Esophagus muscularis mucosa (tissue), 4 donors: Measurements from ENCODE around the gene FAT1. TPM values are rescaled to one million over a fixed set of nuclear protein-coding genes. Genes with fewer than 3 reads are reported as not detected.
"Not testable (repeated sequence)": the region's sequence is repeated elsewhere in the genome, so short reads cannot be mapped to it uniquely, and the experiment has no call there.

Experiments
- DNase-seq: peaks from one replicate; pipeline ENCODE4 v3.0.0-alpha.2; 2017; ENCODE audit errors: extremely low spot score
- H3K27ac ChIP-seq, 4 donors: fragments of 200-600 bp; sonication (generic); replicated peaks in 1 of 4; 1 replicate in 3 of 4; 2 replicates in 1 of 4; pipeline ENCODE4 v1.5.1; 2016 to 2019; ENCODE audit warnings: mild to moderate bottlenecking in 1 of 4
- H3K27me3 ChIP-seq, 4 donors: fragments of 200-600 bp; sonication (generic); one replicate each; pipeline versions ENCODE4 v1.5.1 to v1.6.0; 2016 to 2019
- H3K36me3 ChIP-seq, 4 donors: fragments of 200-600 bp; sonication (generic); one replicate each; pipeline ENCODE4 v1.5.1; 2016 to 2019
- H3K4me1 ChIP-seq, 4 donors: fragments of 200-600 bp; sonication (generic); one replicate each; pipeline ENCODE4 v1.5.1; 2016 to 2019
- H3K4me3 ChIP-seq, 4 donors: fragments of 200-600 bp; sonication (generic); 1 replicate in 2 of 4; 2 replicates in 2 of 4; pipeline ENCODE4 v1.5.1; 2016 to 2019; ENCODE audit warnings: mild to moderate bottlenecking in 4 of 4, moderate library complexity in 1 of 4
- H3K9me3 ChIP-seq, 4 donors: fragments of 200-600 bp; sonication (generic); 1 replicate in 3 of 4; 2 replicates in 1 of 4; pipeline ENCODE4 v1.5.1; 2016 to 2019
- CTCF ChIP-seq, 3 experiments: fragments of 200-600 bp in 2 of 3; fragments of 450-650 bp in 1 of 3; sonication (generic) in 2 of 3; IDR thresholded peaks; one replicate each; pipeline ENCODE4 v1.5.1; 2017 to 2019; ENCODE audit warnings: antibody characterized with exemption in 3 of 3, mild to moderate bottlenecking in 2 of 3, moderate library complexity in 1 of 3
- EP300 ChIP-seq: sonication (generic); formaldehyde crosslinking; IDR thresholded peaks from one replicate; pipeline ENCODE4 v1.6.1; 2017; ENCODE audit warnings: antibody characterized with exemption
- POLR2A ChIP-seq: fragments of 450-650 bp; IDR thresholded peaks from one replicate; pipeline ENCODE4 v1.6.1; 2017; ENCODE audit warnings: antibody characterized with exemption, moderate library complexity, mild to moderate bottlenecking, low read depth
- POLR2AphosphoS5 ChIP-seq, 2 donors: sonication (generic); formaldehyde crosslinking; IDR thresholded peaks; one replicate each; pipeline ENCODE4 v1.6.1; 2017; ENCODE audit warnings: antibody characterized with exemption in 2 of 2
- WGBS: methylation state at CpG from one replicate; pipeline ENCODE4 v1.1.5; 2018; 5-methylcytosine and 5-hydroxymethylcytosine counted together
- intact Hi-C: fragments of 100-400 bp; cut with DNase I; formaldehyde crosslinking; loops from one replicate; pipeline ENCODE4 v1.15.1; 2023
- total RNA-seq, 4 donors: library from RNA; depleted of rRNA; stranded (reverse); fragments of >200 nt; gene quantifications; one replicate each; pipeline versions ENCODE4 v1.1.0 to v1.2.1, GENCODE V29; 2016

FAT1 gene
- total RNA-seq, 4 donors from 2014 or later, result 145 to 244 (median 200) TPM

- DNase-seq, result no peak
- Histone ChIP-seq H3K4me1 (peaks cover 0 to 14% (median 13%) of the 10 kb centered on the region in 4 donors), H3K4me3 (no peak overlapping the region), H3K36me3 (peaks cover 0 to 30% (median 14%) of the 10 kb centered on the region in 4 donors), H3K9me3 (no peaks in the 10 kb centered on the region), H3K27me3 (no peaks in the 10 kb centered on the region), H3K27ac (no peak overlapping the region)
- WGBS, result 85% methylated on average over 3 of the region's 4 CpGs
- TF ChIP-seq POLR2AphosphoS5 (IDR thresholded peaks at IDR 0.05) (no peak), EP300 (no peak), CTCF (IDR thresholded peaks at IDR 0.05) (no peak), POLR2A (no peak)
- intact Hi-C loops, result no loop called here
Observed at GRCh38 chr4:186660403-186660802, 63.3 kb downstream of the FAT1 start.

- no peak overlapping the region for H3K27ac ChIP-seq
- H3K4me1 ChIP-seq, result peaks cover 0 to 14% (median 13%) of the 10 kb centered on the region in 4 donors
- peaks cover 0 to 30% (median 14%) of the 10 kb centered on the region in 4 donors for H3K36me3 ChIP-seq
- TF ChIP-seq POLR2AphosphoS5 (IDR thresholded peaks at IDR 0.05) (no peak), POLR2A (no peak), EP300 (no peak), CTCF (IDR thresholded peaks at IDR 0.05) (no peak)
- 91% methylated on average over 14 of the region's 14 CpGs for WGBS
- H3K27me3 ChIP-seq, result no peaks in the 10 kb centered on the region
- intact Hi-C loops, result no loop called here
- H3K4me3 ChIP-seq, result no peak overlapping the region
- no peak for DNase-seq
- H3K9me3 ChIP-seq, result no peaks in the 10 kb centered on the region
Observed at GRCh38 chr4:186659935-186660334, 63.7 kb downstream of the FAT1 start.

DNA sequence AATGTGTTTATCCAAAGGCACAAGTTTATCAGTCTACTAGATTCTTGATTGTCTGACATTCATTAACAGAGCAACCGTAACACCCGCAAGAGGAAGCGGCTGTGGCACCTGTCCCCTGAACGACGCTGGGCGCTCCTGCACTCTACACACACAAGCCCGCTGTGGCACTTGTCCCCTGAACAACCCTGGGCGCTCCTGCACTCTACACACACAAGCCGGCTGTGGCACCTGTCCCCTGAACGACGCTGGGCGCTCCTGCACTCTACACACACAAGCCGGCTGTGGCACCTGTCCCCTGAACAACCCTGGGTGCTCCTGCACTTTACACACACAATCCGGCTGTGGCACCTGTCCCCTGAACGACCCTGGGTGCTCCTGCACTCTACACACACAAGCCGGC lies 64.2 kb downstream of the FAT1 start:
- H3K9me3 ChIP-seq, H3K27me3 ChIP-seq, H3K4me3 ChIP-seq, DNase-seq, intact Hi-C loops, H3K27ac ChIP-seq: not testable (repeated sequence)
- WGBS, result 91% methylated on average over 16 of the region's 16 CpGs
- Histone ChIP-seq H3K36me3 (peaks cover 0 to 30% (median 14%) of the 10 kb centered on the region in 4 donors), H3K4me1 (peaks cover 0 to 14% (median 13%) of the 10 kb centered on the region in 4 donors)

- TF ChIP-seq EP300 (no peak), POLR2A (no peak), CTCF (IDR thresholded peaks at IDR 0.05) (no peak), POLR2AphosphoS5 (IDR thresholded peaks at IDR 0.05) (no peak)
- Histone ChIP-seq H3K9me3 (no peaks in the 10 kb centered on the region), H3K4me3 (no peak overlapping the region), H3K27me3 (no peaks in the 10 kb centered on the region), H3K4me1 (peaks cover 0 to 18% (median 13%) of the 10 kb centered on the region in 4 donors), H3K36me3 (peaks cover 0 to 30% (median 14%) of the 10 kb centered on the region in 4 donors), H3K27ac (no peak overlapping the region)
- WGBS, result 94% methylated on average over 20 of the region's 20 CpGs
- intact Hi-C loops, result no loop called here
- DNase-seq, result no peak
Observed at GRCh38 chr4:186658657-186659056, 65.0 kb downstream of the FAT1 start.

- no peak overlapping the region for H3K4me3 ChIP-seq
- no peaks in the 10 kb centered on the region for H3K9me3 ChIP-seq
- WGBS, result 85% methylated on average over 4 of the region's 4 CpGs
- no peaks in the 10 kb centered on the region for H3K27me3 ChIP-seq
- intact Hi-C loops, result no loop called here
- no peak for DNase-seq
- H3K27ac ChIP-seq, result no peak overlapping the region
- H3K36me3 ChIP-seq, result peaks cover 0 to 27% (median 14%) of the 10 kb centered on the region in 4 donors
- TF ChIP-seq CTCF (IDR thresholded peaks at IDR 0.05), result no peak
- TF ChIP-seq POLR2AphosphoS5 (IDR thresholded peaks at IDR 0.05), result no peak
- TF ChIP-seq POLR2A, result no peak
- TF ChIP-seq EP300, result no peak
- peaks cover 0 to 18% (median 14%) of the 10 kb centered on the region in 4 donors for H3K4me1 ChIP-seq
Observed at GRCh38 chr4:186657764-186658163, 65.9 kb downstream of the FAT1 start.
